Measurements from ENCODE around the gene DHX34.
"Not testable (repeated sequence)": the region's sequence is repeated elsewhere in the genome, so short reads cannot be mapped to it uniquely, and the experiment has no call there.

DHX34 gene

GRCh38 chr19:47323872-47324271 is 25.2 kb upstream of the DHX34 start:
- DNase-seq (ENCODE audit: low read depth in 2 of 2), result no peak

- DNase-seq (ENCODE audit: low read depth in 2 of 2), result no peak
Measured at GRCh38 chr19:47324502-47324901, 24.6 kb upstream of the DHX34 start.

GRCh38 chr19:47330466-47330869 is 18.6 kb upstream of the DHX34 start:
- no peak for DNase-seq (ENCODE audit: low read depth in 2 of 2)

GRCh38 chr19:47331490-47331889 is 17.6 kb upstream of the DHX34 start:
- no peak for DNase-seq (ENCODE audit: low read depth in 2 of 2)

GRCh38 chr19:47331931-47332547 is 17.1 kb upstream of the DHX34 start, which contains the start of gene C5AR2:
Gene C5AR2 (plus strand): TSS chr19:47332175. CDS start chr19:47340800, 8,625 bp downstream.
- no peak for DNase-seq (ENCODE audit: low read depth in 2 of 2)

DNA sequence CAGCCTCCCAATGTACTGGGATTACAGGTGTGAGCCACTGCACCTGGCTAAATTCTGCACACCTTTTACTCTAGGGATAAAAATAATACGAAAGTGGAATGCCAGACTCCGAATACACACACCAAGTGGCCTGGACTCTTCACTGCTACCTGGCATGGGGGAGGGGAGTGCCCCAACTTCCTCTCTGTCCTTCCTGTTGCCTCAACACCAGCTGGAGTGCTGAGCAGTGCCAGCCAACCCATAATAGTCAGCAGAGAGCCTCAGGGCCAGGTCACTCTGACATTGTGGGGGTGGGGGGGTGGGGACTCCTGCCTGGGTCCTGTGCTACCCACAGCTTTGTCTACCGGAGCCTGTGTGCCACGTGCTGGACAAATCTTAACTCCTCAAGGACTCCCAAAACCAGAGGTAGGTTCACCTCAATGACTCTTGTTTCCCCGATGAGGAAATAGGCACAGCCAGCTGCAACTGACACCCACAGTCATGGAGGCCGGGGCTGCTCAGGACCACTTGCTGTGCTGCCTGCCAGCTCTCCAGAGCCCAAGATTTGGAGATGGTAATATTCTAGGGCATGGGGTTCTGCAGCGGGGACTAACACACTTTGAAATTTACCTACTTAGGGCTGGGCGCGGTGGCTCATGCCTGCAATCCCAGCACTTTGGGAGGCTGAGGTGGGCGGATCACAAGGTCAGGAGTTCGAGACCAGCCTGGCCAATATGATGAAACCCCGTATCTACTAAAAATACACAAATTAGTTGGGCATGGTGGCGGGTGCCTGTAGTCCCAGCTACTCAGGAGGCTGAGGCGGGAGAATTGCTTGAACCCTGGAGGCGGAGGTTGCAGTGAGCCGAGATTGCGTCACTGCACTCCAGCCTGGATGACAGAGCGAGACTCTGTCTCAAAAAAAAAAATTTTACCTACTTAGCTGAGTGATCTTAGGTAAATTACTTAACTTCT is 12.1 kb upstream of the DHX34 start:
- not testable (repeated sequence) for DNase-seq (ENCODE audit: low read depth in 2 of 2)

GRCh38 chr19:47339196-47339880 is 9.8 kb upstream of the DHX34 start:
- no peak for DNase-seq (ENCODE audit: low read depth in 2 of 2)

DNA sequence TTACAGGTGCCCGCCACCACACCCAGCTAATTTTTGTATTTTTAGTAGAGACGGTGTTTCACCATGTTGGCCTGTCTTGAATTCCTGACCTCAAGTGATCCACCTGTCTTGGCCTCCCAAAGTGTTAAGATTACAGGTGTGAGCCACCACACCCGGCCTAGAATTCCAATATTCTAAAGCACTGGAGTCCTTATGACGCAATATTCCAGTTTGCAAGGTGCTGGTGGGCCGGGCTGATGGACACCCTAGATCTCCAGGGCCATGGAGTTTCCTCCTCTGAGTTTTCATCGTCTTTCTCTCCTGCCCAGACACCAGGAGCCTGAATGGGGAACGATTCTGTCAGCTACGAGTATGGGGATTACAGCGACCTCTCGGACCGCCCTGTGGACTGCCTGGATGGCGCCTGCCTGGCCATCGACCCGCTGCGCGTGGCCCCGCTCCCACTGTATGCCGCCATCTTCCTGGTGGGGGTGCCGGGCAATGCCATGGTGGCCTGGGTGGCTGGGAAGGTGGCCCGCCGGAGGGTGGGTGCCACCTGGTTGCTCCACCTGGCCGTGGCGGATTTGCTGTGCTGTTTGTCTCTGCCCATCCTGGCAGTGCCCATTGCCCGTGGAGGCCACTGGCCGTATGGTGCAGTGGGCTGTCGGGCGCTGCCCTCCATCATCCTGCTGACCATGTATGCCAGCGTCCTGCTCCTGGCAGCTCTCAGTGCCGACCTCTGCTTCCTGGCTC is 8.5 kb upstream of the DHX34 start:
- DNase-seq (ENCODE audit: low read depth in 2 of 2), result no peak

DNA sequence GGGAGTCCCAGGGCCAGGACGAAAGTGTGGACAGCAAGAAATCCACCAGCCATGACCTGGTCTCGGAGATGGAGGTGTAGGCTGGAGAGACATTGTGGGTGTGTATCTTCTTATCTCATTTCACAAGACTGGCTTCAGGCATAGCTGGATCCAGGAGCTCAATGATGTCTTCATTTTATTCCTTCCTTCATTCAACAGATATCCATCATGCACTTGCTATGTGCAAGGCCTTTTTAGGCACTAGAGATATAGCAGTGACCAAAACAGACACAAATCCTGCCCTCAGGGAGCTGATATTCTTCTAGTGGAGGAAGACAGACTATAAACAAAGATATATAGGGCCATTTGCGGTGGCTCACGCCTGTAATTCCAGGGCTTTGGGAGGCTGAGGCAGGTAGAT is 7.4 kb upstream of the DHX34 start:
- no peak for DNase-seq (ENCODE audit: low read depth in 2 of 2)

DNA sequence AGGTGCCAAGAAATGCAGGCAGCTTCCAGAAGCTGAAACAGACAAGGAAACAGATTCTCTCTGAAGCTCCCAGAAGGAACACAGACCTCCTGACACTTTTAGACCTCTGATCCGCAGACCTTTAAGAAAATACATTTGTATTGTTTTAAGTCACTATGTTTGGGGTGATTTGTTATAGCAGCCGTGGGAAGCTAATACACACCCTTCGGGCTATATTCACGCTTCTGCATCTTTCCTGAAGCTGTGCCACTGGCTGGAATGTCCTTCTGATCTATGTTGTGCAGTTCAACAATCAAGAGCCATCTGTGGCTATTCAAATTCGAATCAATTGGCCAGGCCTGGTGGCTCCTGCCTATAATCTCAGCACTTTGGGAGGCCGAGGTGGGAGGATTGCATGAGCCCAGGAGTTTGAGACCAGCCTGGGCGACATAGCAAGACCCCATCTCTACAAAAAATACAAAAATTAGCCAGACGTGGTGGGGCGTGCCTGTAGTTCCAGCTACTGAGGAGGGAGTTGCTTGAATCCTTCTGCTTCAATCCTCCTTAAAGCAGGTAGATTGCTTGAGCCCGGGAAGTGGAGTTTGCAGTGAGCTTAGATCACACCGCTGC is 5.8 kb upstream of the DHX34 start:
- DNase-seq (ENCODE audit: low read depth in 2 of 2), result no peak

- DNase-seq (ENCODE audit: low read depth in 2 of 2), result no peak
Measured at GRCh38 chr19:47344425-47344824, 4.7 kb upstream of the DHX34 start.

GRCh38 chr19:47346024-47346423 is 3.1 kb upstream of the DHX34 start:
- DNase-seq (ENCODE audit: low read depth in 2 of 2), result not testable (repeated sequence)

- DNase-seq (ENCODE audit: low read depth in 2 of 2), result no peak
Measured at GRCh38 chr19:47350630-47351029, 1.5 kb downstream of the DHX34 start.

- DNase-seq (ENCODE audit: low read depth in 2 of 2), result no peak
Measured at GRCh38 chr19:47351548-47351947, 2.4 kb downstream of the DHX34 start.

GRCh38 chr19:47352095-47352494 is 3.0 kb downstream of the DHX34 start:
- no peak for DNase-seq (ENCODE audit: low read depth in 2 of 2)

DNA sequence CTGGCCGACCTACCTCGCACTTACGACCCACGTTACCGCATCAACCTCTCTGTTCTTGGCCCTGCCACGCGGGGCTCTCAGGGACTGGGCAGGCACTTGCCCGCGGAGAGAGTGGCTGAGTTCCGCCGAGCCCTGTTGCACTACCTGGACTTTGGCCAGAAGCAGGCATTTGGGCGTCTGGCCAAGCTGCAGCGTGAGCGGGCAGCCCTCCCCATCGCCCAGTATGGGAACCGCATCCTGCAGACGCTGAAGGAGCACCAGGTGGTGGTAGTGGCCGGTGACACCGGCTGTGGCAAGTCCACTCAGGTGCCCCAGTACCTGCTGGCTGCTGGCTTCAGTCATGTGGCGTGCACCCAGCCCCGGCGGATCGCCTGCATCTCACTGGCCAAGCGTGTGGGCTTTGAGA is 4.2 kb downstream of the DHX34 start:
- no peak for DNase-seq (ENCODE audit: low read depth in 2 of 2)

DNA sequence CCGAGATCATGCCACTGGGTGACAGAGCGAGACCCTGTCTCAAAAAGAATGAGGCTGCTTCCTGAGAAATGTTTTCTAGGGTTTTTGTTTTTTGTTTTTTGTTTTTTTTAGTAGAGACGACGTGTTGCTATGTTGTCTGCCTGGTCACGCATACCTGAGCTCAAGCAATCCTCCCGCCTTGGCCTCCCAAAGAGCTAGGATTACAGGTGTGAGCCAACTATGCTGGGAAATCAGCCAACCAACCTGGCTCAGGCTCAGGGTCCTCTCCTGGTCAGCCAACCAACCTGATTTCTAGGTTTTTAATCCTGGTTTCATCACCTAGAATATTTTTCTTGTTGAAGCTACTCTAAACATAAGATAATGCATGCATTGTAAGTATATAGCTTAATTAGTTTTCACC is 7.8 kb downstream of the DHX34 start:
- no peak for DNase-seq (ENCODE audit: low read depth in 2 of 2)

DNA sequence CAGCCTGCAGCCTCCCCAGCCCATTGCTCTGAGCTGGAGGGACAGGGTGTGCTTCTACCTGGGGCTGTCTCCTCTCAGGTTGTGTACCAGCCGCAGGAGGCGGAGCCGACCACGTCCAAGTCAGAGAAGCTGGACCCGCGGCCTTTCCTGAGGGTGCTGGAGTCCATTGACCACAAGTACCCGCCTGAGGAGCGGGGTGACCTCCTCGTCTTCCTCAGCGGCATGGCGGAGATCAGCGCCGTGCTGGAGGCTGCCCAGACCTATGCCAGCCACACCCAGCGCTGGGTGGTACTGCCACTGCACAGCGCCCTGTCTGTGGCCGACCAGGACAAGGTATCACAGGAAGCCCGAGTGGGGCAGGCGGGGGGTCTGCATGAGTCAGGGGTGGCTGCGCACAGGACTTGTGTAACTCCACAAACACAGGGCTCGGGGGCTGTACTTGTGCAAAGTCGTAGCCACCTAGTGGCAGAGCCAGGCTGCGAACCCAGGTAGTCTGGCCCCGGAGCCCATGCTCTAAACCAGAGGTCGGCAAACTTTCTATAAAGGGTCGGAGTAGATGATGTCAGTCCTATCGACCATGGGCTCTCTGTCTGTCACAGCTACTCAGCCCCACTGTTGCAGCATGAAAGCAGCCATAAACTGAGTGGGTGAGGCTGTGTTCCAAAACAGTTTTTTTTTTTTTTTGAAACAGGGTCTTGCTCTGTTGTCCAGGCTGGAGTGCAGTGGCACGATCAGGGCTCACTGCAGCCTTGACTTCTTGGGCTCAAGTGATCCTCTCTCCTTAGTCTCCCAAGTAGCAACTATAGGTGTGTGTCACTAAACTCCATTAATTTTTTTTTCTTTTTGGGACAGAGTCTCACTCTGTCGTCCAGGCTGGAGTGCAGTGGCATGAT is 8.9 kb downstream of the DHX34 start:
- DNase-seq (ENCODE audit: low read depth in 2 of 2), result no peak

- DNase-seq (ENCODE audit: low read depth in 2 of 2), result no peak
Measured at GRCh38 chr19:47358936-47359335, 9.8 kb downstream of the DHX34 start.

- no peak for DNase-seq (ENCODE audit: low read depth in 2 of 2)
Measured at GRCh38 chr19:47362321-47362720, 13.2 kb downstream of the DHX34 start.
